PC-9 (cell line): ENCODE results near the gene MTMR2. TPM values are rescaled to one million over a fixed set of nuclear protein-coding genes. Genes with fewer than 3 reads are reported as not detected.

Experiments used
- BruUV-seq: library from RNA; stranded (reverse); fragments of 400-500 nt; replicated peaks from 2 replicates; lab custom pipeline; 2021; lab: Mats Ljungman, UMichigan
- CTCF ChIA-PET: fragments of 300-600 bp; sonication (Branson Sonifier 250); formaldehyde crosslinking; loops from one replicate; lab custom pipeline; 2022; ENCODE audit warnings: antibody characterized with exemption; lab: Charles Lee
- POLR2A ChIA-PET: fragments of 300-600 bp; sonication (Branson Sonifier 250); formaldehyde crosslinking; loops from one replicate; lab custom pipeline; 2022; ENCODE audit warnings: antibody characterized with exemption; ENCODE audit not compliant: unreplicated experiment; lab: Charles Lee
- DNase-seq, 2 experiments: peaks; one replicate each; pipeline versions ENCODE4 v3.0.0 to v3.0.0-alpha.2; 2015 to 2022; ENCODE audit warnings: mixed read lengths in 1 of 2
- H2AFZ ChIP-seq: fragments of 200-600 bp; sonication (generic); 2 replicates; pipeline ENCODE4 v1.8.1; 2017; ENCODE audit warnings: antibody characterized with exemption
- H3F3A ChIP-seq: fragments of 200-600 bp; sonication (generic); 2 replicates; pipeline ENCODE4 v1.8.1; 2017; ENCODE audit warnings: antibody characterized with exemption, mild to moderate bottlenecking, low read depth; ENCODE audit not compliant: insufficient read depth
- H3K27ac ChIP-seq: fragments of 200-600 bp; sonication (generic); 2 replicates; pipeline ENCODE4 v1.6.1; 2016; ENCODE audit warnings: mixed run types
- H3K27me3 ChIP-seq: fragments of 200-600 bp; sonication (generic); 2 replicates; pipeline ENCODE4 v1.6.1; 2016; ENCODE audit warnings: low read depth, mixed run types; ENCODE audit not compliant: insufficient read depth
- H3K36me3 ChIP-seq: fragments of 200-600 bp; sonication (generic); 2 replicates; pipeline ENCODE4 v1.6.1; 2016; ENCODE audit warnings: low read depth, mixed run types
- H3K4me1 ChIP-seq: fragments of 200-600 bp; sonication (generic); replicated peaks from 2 replicates; pipeline ENCODE4 v1.6.1; 2016; ENCODE audit warnings: mixed run types; ENCODE audit not compliant: insufficient read depth
- H3K4me2 ChIP-seq: fragments of 200-600 bp; sonication (generic); 2 replicates; pipeline ENCODE4 v1.6.1; 2017; ENCODE audit warnings: mixed run types
- H3K4me3 ChIP-seq: fragments of 200-600 bp; sonication (generic); 2 replicates; pipeline ENCODE4 v1.6.1; 2016; ENCODE audit warnings: mixed run types
- H3K79me2 ChIP-seq: fragments of 200-600 bp; sonication (generic); 2 replicates; pipeline ENCODE4 v1.6.1; 2017; ENCODE audit warnings: low read depth, mixed run types
- H3K9me2 ChIP-seq: fragments of 200-600 bp; sonication (generic); 2 replicates; pipeline ENCODE4 v1.8.1; 2017; ENCODE audit warnings: mild to moderate bottlenecking; ENCODE audit not compliant: insufficient read depth
- H3K9me3 ChIP-seq: fragments of 200-600 bp; sonication (generic); 2 replicates; pipeline ENCODE4 v1.8.1; 2016; ENCODE audit warnings: low read depth; ENCODE audit not compliant: insufficient read depth
- H4K20me1 ChIP-seq: fragments of 200-600 bp; sonication (generic); 2 replicates; pipeline ENCODE4 v1.8.1; 2017; ENCODE audit not compliant: insufficient read depth
- EZH2 ChIP-seq: fragments of 200-600 bp; sonication (generic); IDR thresholded peaks from 2 replicates; pipeline ENCODE4 v1.8.0; 2017; ENCODE audit warnings: antibody characterized with exemption, low read depth
- intact Hi-C: fragments of 100-400 bp; cut with micrococcal nuclease; formaldehyde crosslinking; loops from one replicate; pipeline ENCODE4 v1.10.0; 2022; ENCODE audit not compliant: unreplicated experiment
- total RNA-seq: library from RNA; stranded (reverse); gene quantifications from 2 replicates; pipeline ENCODE4 v1.2.3, GENCODE V29; 2021
- TF ChIP-seq, protein P1 (sequence below): fragments of 200-600 bp; sonication (generic); conservative IDR thresholded peaks from 2 replicates; pipeline ENCODE4 v1.6.1; 2017; ENCODE audit warnings: mixed run types, antibody characterized with exemption, mild to moderate bottlenecking, moderate library complexity

The MTMR2 gene
- total RNA-seq, 1 experiment from 2014 or later = 60.7 TPM

DNA sequence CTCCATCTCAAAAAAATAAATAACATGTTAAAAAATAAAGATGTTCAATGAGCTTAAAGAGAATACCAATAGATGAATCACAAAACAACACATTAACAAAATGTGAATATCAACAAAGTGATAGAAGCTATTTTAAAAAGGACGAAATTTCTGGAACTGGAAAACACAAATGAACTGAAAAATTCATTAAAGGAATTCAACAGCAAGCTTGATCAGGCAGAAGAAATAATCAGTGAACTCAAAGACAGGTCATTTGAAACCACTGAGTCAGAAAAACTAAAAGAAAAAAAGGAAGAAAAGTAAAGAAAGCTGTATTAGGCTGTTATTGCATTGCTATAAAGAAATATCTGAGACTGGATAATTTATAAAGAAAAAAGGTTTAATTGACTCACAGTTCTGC, 7.0 kb upstream of the MTMR2 start:
- CTCF ChIA-PET = no interaction called here

GRCh38 chr11:95926726-95927125, 2.8 kb upstream of the MTMR2 start:
- no peak overlapping the region for H3K4me3 ChIP-seq
- POLR2A ChIA-PET = no interaction called here
- BruUV-seq = no TSS peak
- H3K4me2 ChIP-seq = no peak overlapping the region
- H3K36me3 ChIP-seq = 0 out of 2 replicates have a peak, but pooled peaks cover 5% of the 10 kb centered on the region
- no peaks in the 10 kb centered on the region for H4K20me1 ChIP-seq
- H3K9me3 ChIP-seq = peaks cover 7% of the 10 kb centered on the region
- peaks cover 25% of the 10 kb centered on the region for H3K4me1 ChIP-seq
- H3K27me3 ChIP-seq = no peaks in the 10 kb centered on the region
- no peaks in the 10 kb centered on the region for H3K9me2 ChIP-seq
- no peak overlapping the region for H3K27ac ChIP-seq
- CTCF ChIA-PET = no interaction called here
- H3F3A ChIP-seq = peaks cover 32% of the 10 kb centered on the region
- TF ChIP-seq EZH2 = no peak
- TF ChIP-seq, protein P1, sequence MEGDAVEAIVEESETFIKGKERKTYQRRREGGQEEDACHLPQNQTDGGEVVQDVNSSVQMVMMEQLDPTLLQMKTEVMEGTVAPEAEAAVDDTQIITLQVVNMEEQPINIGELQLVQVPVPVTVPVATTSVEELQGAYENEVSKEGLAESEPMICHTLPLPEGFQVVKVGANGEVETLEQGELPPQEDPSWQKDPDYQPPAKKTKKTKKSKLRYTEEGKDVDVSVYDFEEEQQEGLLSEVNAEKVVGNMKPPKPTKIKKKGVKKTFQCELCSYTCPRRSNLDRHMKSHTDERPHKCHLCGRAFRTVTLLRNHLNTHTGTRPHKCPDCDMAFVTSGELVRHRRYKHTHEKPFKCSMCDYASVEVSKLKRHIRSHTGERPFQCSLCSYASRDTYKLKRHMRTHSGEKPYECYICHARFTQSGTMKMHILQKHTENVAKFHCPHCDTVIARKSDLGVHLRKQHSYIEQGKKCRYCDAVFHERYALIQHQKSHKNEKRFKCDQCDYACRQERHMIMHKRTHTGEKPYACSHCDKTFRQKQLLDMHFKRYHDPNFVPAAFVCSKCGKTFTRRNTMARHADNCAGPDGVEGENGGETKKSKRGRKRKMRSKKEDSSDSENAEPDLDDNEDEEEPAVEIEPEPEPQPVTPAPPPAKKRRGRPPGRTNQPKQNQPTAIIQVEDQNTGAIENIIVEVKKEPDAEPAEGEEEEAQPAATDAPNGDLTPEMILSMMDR = no peak
- peaks cover 26% of the 10 kb centered on the region for H3K79me2 ChIP-seq
- DNase-seq = no peak
- intact Hi-C loops = loop anchor here (10.0 kb wide), 1 partner anchor 318 kb away; no protein-coding TSS in a partner anchor
- H2AFZ ChIP-seq = no peak overlapping the region

More for the DNA sequence above, 7.0 kb upstream of the MTMR2 start:
- H2AFZ ChIP-seq = no peak overlapping the region
- no peaks in the 10 kb centered on the region for H4K20me1 ChIP-seq
- H3K9me2 ChIP-seq = no peaks in the 10 kb centered on the region
- no peak overlapping the region for H3K27ac ChIP-seq
- H3K4me2 ChIP-seq = no peak overlapping the region
- no peak for DNase-seq
- H3K9me3 ChIP-seq = peaks cover 11% of the 10 kb centered on the region
- no TSS peak for BruUV-seq
- intact Hi-C loops = no loop called here
- H3K36me3 ChIP-seq = 0 out of 2 replicates have a peak, but pooled peaks cover 4% of the 10 kb centered on the region
- no peaks in the 10 kb centered on the region for H3K79me2 ChIP-seq
- no peaks in the 10 kb centered on the region for H3K27me3 ChIP-seq
- peaks cover 4% of the 10 kb centered on the region for H3K4me1 ChIP-seq
- POLR2A ChIA-PET = interaction anchor here (0.7 kb wide), 1 partner anchor 8 kb away, joined by 5 read pairs; no protein-coding TSS in a partner anchor
- no peak for TF ChIP-seq EZH2
- TF ChIP-seq, protein P1 = no peak
- H3F3A ChIP-seq = peaks cover 3% of the 10 kb centered on the region
- H3K4me3 ChIP-seq = no peak overlapping the region

- ChIA-PET CTCF (no interaction called here), POLR2A (interaction anchor here (0.5 to 1.2 kb wide), 7 partner anchors 49 to 412 kb away, joined by 3 to 9 read pairs (median 5); no protein-coding TSS in a partner anchor)
- Histone ChIP-seq H3K9me2 (no peaks in the 10 kb centered on the region), H3K9me3 (no peaks in the 10 kb centered on the region; the same call in none of the 2 replicates), H3K4me2 (peak overlapping the region; percentile 96), H3F3A (peaks cover 32% of the 10 kb centered on the region), H3K4me1 (peaks cover 37% of the 10 kb centered on the region), H3K27ac (peak overlapping the region; percentile 97), H3K79me2 (peaks cover 43% of the 10 kb centered on the region), H4K20me1 (no peaks in the 10 kb centered on the region), H3K4me3 (peak overlapping the region; percentile 67), H2AFZ (peak overlapping the region; percentile 28), H3K36me3 (peaks cover 5% of the 10 kb centered on the region; the same call in 1 of the 2 replicates), H3K27me3 (no peaks in the 10 kb centered on the region)
- DNase-seq = peak; percentile 11 to 96
- intact Hi-C loops = loop anchor here (1.0 to 10.0 kb wide), 4 partner anchors 8 to 418 kb away; partner anchors contain the start of gene MAML2
- no TSS peak for BruUV-seq
- no peak for TF ChIP-seq EZH2
- TF ChIP-seq, protein P1 = no peak
Observed at GRCh38 chr11:95925011-95925410, 1.1 kb upstream of the MTMR2 start.
